Ovary (tissue), 3 donors: ENCODE results near the gene SETD2.

Experiments
- CTCF ChIP-seq, 3 donors: fragments of 450-650 bp in 2 of 3; fragments of 200-600 bp in 1 of 3; IDR thresholded peaks; one replicate each; pipeline versions ENCODE4 v1.5.1 to v1.8.0; 2016 to 2022; ENCODE audit warnings: antibody characterized with exemption in 3 of 3, mild to moderate bottlenecking in 1 of 3
- POLR2A ChIP-seq: fragments of 450-650 bp; IDR thresholded peaks from one replicate; pipeline ENCODE4 v1.6.1; 2017; ENCODE audit warnings: antibody characterized with exemption, mild to moderate bottlenecking, moderate library complexity
- donor health status: DM: no; HTN: no; CAD: no.

- TF ChIP-seq CTCF (IDR thresholded peaks at IDR 0.05) (no peak), POLR2A (no peak)
These were observed 50.1 kb downstream of the SETD2 start for GRCh38 chr3:47113669-47114365.
